ENCODE data around the gene KCNK1. TPM values are rescaled to one million over a fixed set of nuclear protein-coding genes. Genes with fewer than 3 reads are reported as not detected.
"Not testable (repeated sequence)": the region's sequence is repeated elsewhere in the genome, so short reads cannot be mapped to it uniquely, and the experiment has no call there.

KCNK1 gene
- total and polyA plus RNA-seq, 2 of the 13 experiments (the other 11 are each of a cell fraction or from before 2014, with no cell fraction given), result not detected

DNA sequence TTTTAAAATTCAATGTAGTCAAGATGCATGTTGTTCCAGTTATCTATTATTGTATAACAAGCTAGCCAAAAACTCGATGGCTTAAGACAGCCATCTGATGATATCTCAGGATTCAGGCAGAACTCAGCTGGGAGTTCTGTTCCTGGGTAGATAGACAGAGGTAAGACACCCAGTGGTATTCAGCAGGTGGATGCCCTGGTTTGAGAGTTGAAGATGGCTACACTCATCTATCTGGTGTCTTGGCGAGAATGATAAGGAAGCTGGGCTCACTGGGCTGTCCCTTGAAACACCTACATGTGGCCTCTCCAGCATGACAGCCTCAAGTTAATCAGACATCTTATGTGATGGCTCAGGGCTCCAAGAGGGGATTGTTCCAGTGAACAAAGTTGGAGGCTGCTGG lies 3.3 kb upstream of the KCNK1 start (continued):
- TF ChIP-seq, protein P1, sequence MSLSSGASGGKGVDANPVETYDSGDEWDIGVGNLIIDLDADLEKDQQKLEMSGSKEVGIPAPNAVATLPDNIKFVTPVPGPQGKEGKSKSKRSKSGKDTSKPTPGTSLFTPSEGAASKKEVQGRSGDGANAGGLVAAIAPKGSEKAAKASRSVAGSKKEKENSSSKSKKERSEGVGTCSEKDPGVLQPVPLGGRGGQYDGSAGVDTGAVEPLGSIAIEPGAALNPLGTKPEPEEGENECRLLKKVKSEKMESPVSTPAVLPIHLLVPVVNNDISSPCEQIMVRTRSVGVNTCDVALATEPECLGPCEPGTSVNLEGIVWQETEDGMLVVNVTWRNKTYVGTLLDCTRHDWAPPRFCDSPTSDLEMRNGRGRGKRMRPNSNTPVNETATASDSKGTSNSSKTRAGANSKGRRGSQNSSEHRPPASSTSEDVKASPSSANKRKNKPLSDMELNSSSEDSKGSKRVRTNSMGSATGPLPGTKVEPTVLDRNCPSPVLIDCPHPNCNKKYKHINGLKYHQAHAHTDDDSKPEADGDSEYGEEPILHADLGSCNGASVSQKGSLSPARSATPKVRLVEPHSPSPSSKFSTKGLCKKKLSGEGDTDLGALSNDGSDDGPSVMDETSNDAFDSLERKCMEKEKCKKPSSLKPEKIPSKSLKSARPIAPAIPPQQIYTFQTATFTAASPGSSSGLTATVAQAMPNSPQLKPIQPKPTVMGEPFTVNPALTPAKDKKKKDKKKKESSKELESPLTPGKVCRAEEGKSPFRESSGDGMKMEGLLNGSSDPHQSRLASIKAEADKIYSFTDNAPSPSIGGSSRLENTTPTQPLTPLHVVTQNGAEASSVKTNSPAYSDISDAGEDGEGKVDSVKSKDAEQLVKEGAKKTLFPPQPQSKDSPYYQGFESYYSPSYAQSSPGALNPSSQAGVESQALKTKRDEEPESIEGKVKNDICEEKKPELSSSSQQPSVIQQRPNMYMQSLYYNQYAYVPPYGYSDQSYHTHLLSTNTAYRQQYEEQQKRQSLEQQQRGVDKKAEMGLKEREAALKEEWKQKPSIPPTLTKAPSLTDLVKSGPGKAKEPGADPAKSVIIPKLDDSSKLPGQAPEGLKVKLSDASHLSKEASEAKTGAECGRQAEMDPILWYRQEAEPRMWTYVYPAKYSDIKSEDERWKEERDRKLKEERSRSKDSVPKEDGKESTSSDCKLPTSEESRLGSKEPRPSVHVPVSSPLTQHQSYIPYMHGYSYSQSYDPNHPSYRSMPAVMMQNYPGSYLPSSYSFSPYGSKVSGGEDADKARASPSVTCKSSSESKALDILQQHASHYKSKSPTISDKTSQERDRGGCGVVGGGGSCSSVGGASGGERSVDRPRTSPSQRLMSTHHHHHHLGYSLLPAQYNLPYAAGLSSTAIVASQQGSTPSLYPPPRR (CRISPR knock-in tag; IDR thresholded peaks at IDR 0.05; ENCODE audit: borderline replicate concordance), result no peak
- TF ChIP-seq, protein P2, sequence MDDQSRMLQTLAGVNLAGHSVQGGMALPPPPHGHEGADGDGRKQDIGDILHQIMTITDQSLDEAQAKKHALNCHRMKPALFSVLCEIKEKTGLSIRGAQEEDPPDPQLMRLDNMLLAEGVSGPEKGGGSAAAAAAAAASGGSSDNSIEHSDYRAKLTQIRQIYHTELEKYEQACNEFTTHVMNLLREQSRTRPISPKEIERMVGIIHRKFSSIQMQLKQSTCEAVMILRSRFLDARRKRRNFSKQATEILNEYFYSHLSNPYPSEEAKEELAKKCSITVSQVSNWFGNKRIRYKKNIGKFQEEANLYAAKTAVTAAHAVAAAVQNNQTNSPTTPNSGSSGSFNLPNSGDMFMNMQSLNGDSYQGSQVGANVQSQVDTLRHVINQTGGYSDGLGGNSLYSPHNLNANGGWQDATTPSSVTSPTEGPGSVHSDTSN (CRISPR knock-in tag; IDR thresholded peaks at IDR 0.05; ENCODE audit: borderline replicate concordance), result no peak
- no peak for TF ChIP-seq TCF7 (IDR thresholded peaks at IDR 0.05; ENCODE audit: low read depth)
- TF ChIP-seq ZNF232 (CRISPR knock-in tag; IDR thresholded peaks at IDR 0.05; ENCODE audit: borderline replicate concordance), result no peak
- TF ChIP-seq NAIF1 (CRISPR knock-in tag; IDR thresholded peaks at IDR 0.05; ENCODE audit: borderline replicate concordance), result no peak
- TF ChIP-seq ZNF773 (CRISPR knock-in tag; IDR thresholded peaks at IDR 0.05; ENCODE audit: borderline replicate concordance), result no peak
- TF ChIP-seq KMT2B (CRISPR knock-in tag; IDR thresholded peaks at IDR 0.05), result no peak
- no peak for TF ChIP-seq GATAD1 (CRISPR knock-in tag; IDR thresholded peaks at IDR 0.05)

DNA sequence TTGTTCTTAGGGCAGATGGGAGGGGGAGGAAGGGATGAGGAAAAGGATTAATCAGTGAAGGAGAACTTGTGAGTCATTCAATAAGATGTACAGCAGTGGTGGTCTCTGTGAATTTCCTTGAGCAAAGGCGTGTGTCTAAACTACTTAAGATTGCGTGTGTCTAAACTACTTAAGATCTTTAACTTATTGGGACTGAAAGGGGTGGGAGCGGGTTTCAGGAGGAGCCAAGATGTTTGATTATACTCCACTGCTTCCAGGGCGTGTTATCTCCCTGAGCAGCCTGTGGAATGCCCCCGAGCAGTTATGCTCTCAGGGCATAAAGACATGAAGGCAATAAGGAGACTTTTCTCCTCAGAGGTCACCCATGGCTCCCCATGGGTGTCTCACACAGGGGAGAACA lies 2.5 kb upstream of the KCNK1 start:
- BruUV-seq (replicated peaks); H4K20me1 ChIP-seq (ENCODE audit: insufficient read depth, low read length); ATAC-seq; H3K9me3 ChIP-seq (ENCODE audit: low read length); intact Hi-C loops (cut with micrococcal nuclease; ENCODE audit: unreplicated experiment); DNase-seq (ENCODE audit: low spot score); in situ Hi-C loops (cut with HindIII; ENCODE audit: extremely low pct_ligation_motif_present, low pct_unique_long_range_greater_than_20kb); CTCF ChIA-PET (ENCODE audit: low intra/inter-chr PET ratio, low total read pairs); H3K4me2 ChIP-seq (ENCODE audit: low read depth, low read length); FAIRE-seq; H3K36me3 ChIP-seq (replicated peaks in 1 of 2; ENCODE audit: control insufficient read depth in 1 of 2, insufficient read depth in 2 of 2, low read length in 2 of 2); H3K9ac ChIP-seq (ENCODE audit: insufficient read depth, low read depth, low read length); H2AFZ ChIP-seq (ENCODE audit: low read length); H3K4me3 ChIP-seq (replicated peaks in 1 of 3; ENCODE audit: insufficient read depth in 1 of 3, low read depth in 2 of 3, low read length in 3 of 3); POLR2A ChIA-PET; H3K27ac ChIP-seq (ENCODE audit: extremely low read length, insufficient read depth, low read length); H3K79me2 ChIP-seq (ENCODE audit: insufficient read depth, low read length); H3K4me1 ChIP-seq (ENCODE audit: insufficient read depth, low read length): not testable (repeated sequence)
- H3K27me3 ChIP-seq (ENCODE audit: control insufficient read depth in 1 of 2, insufficient read depth in 2 of 2, low read length in 2 of 2), result peaks cover 0 to 18% of the 10 kb centered on the region in 2 experiments; a peak in 3 of 5 replicates
- WGBS (ENCODE audit: low lambda C conversion rate), result 4% methylated on average over 2 of the region's 5 CpGs
